Measurements from ENCODE around the gene ETV3L. TPM values are rescaled to one million over a fixed set of nuclear protein-coding genes. Genes with fewer than 3 reads are reported as not detected.

ETV3L gene
- total and polyA plus RNA-seq, 2 of the 8 experiments (the other 6 are each of a cell fraction or from before 2014, with no cell fraction given), result 0.17 to 0.26 TPM

DNA sequence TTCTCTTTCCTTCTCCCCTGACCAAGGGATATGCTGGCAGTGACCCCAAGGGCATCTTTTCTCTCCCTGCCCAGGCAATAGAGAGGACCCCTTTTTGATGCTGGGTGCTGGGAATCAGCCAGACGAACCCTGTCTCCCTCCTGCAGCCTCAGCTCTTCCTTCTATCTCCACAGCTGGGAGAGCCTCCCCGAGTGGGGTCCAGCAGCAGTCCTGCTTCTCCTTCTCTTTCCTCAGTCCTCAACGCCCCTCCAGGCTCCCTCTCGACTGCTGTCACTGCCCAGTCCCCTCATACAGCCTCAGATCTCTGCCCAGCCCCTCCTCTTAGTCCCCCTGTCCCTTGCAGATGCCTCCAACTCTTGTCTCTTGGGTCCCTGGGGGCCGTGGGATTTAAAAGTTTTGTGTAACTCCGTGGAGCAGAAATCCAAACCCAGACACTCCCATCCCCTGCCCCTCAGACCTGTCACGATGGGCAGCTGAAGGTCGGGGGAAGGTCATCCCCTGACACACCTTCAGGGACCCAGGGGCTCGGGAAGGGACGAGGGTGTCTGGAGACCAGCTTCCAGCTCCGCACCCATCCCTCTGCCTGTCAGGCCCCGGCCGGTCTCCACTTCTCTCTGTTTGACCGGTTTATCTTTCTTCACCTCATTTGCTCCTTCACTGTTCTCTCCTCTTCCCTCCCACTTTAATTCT, 5.8 kb upstream of the ETV3L start (continued):
- TF ChIP-seq, protein P1, sequence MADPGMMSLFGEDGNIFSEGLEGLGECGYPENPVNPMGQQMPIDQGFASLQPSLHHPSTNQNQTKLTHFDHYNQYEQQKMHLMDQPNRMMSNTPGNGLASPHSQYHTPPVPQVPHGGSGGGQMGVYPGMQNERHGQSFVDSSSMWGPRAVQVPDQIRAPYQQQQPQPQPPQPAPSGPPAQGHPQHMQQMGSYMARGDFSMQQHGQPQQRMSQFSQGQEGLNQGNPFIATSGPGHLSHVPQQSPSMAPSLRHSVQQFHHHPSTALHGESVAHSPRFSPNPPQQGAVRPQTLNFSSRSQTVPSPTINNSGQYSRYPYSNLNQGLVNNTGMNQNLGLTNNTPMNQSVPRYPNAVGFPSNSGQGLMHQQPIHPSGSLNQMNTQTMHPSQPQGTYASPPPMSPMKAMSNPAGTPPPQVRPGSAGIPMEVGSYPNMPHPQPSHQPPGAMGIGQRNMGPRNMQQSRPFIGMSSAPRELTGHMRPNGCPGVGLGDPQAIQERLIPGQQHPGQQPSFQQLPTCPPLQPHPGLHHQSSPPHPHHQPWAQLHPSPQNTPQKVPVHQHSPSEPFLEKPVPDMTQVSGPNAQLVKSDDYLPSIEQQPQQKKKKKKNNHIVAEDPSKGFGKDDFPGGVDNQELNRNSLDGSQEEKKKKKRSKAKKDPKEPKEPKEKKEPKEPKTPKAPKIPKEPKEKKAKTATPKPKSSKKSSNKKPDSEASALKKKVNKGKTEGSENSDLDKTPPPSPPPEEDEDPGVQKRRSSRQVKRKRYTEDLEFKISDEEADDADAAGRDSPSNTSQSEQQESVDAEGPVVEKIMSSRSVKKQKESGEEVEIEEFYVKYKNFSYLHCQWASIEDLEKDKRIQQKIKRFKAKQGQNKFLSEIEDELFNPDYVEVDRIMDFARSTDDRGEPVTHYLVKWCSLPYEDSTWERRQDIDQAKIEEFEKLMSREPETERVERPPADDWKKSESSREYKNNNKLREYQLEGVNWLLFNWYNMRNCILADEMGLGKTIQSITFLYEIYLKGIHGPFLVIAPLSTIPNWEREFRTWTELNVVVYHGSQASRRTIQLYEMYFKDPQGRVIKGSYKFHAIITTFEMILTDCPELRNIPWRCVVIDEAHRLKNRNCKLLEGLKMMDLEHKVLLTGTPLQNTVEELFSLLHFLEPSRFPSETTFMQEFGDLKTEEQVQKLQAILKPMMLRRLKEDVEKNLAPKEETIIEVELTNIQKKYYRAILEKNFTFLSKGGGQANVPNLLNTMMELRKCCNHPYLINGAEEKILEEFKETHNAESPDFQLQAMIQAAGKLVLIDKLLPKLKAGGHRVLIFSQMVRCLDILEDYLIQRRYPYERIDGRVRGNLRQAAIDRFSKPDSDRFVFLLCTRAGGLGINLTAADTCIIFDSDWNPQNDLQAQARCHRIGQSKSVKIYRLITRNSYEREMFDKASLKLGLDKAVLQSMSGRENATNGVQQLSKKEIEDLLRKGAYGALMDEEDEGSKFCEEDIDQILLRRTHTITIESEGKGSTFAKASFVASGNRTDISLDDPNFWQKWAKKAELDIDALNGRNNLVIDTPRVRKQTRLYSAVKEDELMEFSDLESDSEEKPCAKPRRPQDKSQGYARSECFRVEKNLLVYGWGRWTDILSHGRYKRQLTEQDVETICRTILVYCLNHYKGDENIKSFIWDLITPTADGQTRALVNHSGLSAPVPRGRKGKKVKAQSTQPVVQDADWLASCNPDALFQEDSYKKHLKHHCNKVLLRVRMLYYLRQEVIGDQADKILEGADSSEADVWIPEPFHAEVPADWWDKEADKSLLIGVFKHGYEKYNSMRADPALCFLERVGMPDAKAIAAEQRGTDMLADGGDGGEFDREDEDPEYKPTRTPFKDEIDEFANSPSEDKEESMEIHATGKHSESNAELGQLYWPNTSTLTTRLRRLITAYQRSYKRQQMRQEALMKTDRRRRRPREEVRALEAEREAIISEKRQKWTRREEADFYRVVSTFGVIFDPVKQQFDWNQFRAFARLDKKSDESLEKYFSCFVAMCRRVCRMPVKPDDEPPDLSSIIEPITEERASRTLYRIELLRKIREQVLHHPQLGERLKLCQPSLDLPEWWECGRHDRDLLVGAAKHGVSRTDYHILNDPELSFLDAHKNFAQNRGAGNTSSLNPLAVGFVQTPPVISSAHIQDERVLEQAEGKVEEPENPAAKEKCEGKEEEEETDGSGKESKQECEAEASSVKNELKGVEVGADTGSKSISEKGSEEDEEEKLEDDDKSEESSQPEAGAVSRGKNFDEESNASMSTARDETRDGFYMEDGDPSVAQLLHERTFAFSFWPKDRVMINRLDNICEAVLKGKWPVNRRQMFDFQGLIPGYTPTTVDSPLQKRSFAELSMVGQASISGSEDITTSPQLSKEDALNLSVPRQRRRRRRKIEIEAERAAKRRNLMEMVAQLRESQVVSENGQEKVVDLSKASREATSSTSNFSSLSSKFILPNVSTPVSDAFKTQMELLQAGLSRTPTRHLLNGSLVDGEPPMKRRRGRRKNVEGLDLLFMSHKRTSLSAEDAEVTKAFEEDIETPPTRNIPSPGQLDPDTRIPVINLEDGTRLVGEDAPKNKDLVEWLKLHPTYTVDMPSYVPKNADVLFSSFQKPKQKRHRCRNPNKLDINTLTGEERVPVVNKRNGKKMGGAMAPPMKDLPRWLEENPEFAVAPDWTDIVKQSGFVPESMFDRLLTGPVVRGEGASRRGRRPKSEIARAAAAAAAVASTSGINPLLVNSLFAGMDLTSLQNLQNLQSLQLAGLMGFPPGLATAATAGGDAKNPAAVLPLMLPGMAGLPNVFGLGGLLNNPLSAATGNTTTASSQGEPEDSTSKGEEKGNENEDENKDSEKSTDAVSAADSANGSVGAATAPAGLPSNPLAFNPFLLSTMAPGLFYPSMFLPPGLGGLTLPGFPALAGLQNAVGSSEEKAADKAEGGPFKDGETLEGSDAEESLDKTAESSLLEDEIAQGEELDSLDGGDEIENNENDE (IDR thresholded peaks at IDR 0.05; ENCODE audit: insufficient replicate concordance, low read length), result no peak
